Keratinocyte (primary cell): ENCODE results near the gene KCNC3.

ENCODE experiments used
- EZH2 ChIP-seq: IDR thresholded peaks from one replicate; pipeline ENCODE4 v1.6.1; 2012; ENCODE audit warnings: inconsistent platforms, mild to moderate bottlenecking, low read length, moderate library complexity
- TF ChIP-seq, protein P1 (sequence below), 3 experiments: IDR thresholded peaks in 1 of 3; conservative IDR thresholded peaks in 1 of 3; optimal IDR thresholded peaks in 1 of 3; 2 replicates in 2 of 3; 3 replicates in 1 of 3; pipeline versions ENCODE3 to v1.5.1; 2011; ENCODE audit warnings: low read length in 3 of 3, mild to moderate bottlenecking in 3 of 3, moderate library complexity in 2 of 3, control low read depth in 1 of 3, inconsistent platforms in 1 of 3; ENCODE audit not compliant: insufficient read depth in 2 of 3; ENCODE audit errors: extremely low read depth in 1 of 3

DNA sequence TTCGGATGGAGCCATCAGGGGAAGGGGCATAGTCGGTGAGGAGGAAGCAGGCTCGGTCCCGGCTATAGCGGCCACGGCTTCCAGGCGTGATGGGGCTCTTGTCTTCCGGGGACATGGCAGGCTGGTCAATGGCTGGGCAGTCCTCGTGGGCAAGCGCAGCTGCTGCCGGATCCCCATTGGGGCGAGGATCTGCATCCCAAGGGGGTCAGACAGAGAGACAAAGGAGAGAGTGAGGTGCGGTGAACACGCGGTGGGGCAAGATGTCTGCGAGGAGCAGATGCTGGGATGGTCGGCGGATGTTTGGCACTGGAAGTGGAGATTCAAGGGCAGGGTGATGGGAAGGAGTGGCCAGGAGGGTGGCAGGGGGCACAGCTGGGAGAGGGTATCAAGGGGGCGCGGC, 8.6 kb downstream of the KCNC3 start:
- TF ChIP-seq, protein P1, sequence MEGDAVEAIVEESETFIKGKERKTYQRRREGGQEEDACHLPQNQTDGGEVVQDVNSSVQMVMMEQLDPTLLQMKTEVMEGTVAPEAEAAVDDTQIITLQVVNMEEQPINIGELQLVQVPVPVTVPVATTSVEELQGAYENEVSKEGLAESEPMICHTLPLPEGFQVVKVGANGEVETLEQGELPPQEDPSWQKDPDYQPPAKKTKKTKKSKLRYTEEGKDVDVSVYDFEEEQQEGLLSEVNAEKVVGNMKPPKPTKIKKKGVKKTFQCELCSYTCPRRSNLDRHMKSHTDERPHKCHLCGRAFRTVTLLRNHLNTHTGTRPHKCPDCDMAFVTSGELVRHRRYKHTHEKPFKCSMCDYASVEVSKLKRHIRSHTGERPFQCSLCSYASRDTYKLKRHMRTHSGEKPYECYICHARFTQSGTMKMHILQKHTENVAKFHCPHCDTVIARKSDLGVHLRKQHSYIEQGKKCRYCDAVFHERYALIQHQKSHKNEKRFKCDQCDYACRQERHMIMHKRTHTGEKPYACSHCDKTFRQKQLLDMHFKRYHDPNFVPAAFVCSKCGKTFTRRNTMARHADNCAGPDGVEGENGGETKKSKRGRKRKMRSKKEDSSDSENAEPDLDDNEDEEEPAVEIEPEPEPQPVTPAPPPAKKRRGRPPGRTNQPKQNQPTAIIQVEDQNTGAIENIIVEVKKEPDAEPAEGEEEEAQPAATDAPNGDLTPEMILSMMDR (optimal IDR thresholded peaks at IDR 0.05 in 1 of 3, IDR thresholded peaks at IDR 0.05 in 1 of 3, conservative IDR thresholded peaks at IDR 0.05 in 1 of 3; ENCODE audit: extremely low read depth in 1 of 3, insufficient read depth in 2 of 3, low read length in 3 of 3), result no peak
- TF ChIP-seq EZH2, result no peak
